GM20000 (cell line): ENCODE measurements around the gene MED22.
"Not testable (repeated sequence)": the region's sequence is repeated elsewhere in the genome, so short reads cannot be mapped to it uniquely, and the experiment has no call there.

ENCODE experiments used
- DNase-seq: peaks from one replicate; pipeline ENCODE4 v3.0.0; 2012; ENCODE audit warnings: low spot score
- CTCF ChIP-seq: IDR thresholded peaks from 2 replicates; pipeline ENCODE4 v1.5.1; 2012; ENCODE audit warnings: mild to moderate bottlenecking, control low read depth; ENCODE audit errors: extremely low read depth, missing control alignments

MED22 gene

GRCh38 chr9:133323211-133323610 lies 24.7 kb downstream of the MED22 start:
- DNase-seq: no peak
- no peak for TF ChIP-seq CTCF

GRCh38 chr9:133322701-133323100 lies 25.2 kb downstream of the MED22 start:
- TF ChIP-seq CTCF: no peak

GRCh38 chr9:133321411-133321935 lies 26.5 kb downstream of the MED22 start:
- TF ChIP-seq CTCF: no peak
- DNase-seq: no peak

More at GRCh38 chr9:133322701-133323100, 25.2 kb downstream of the MED22 start:
- DNase-seq: no peak

- TF ChIP-seq CTCF: no peak
- DNase-seq: no peak
These were observed 27.5 kb downstream of the MED22 start for GRCh38 chr9:133320421-133320881.

- DNase-seq: not testable (repeated sequence)
These were observed 30.4 kb downstream of the MED22 start for GRCh38 chr9:133317551-133317950.

- TF ChIP-seq CTCF: no peak
- no peak for DNase-seq
These were observed 31.9 kb downstream of the MED22 start for GRCh38 chr9:133315997-133316396.

- no peak for DNase-seq
- no peak for TF ChIP-seq CTCF
These were observed 38.3 kb downstream of the MED22 start for GRCh38 chr9:133309608-133310007.

GRCh38 chr9:133307301-133307700 lies 40.6 kb downstream of the MED22 start:
- no peak for TF ChIP-seq CTCF
- DNase-seq: no peak
